Erythroblast (primary cell): ENCODE measurements around the gene OR5B17.
"Not testable (repeated sequence)": the region's sequence is repeated elsewhere in the genome, so short reads cannot be mapped to it uniquely, and the experiment has no call there.

Experiments used
- DNase-seq, 2 experiments: peaks; one replicate each; lab custom pipeline; 2025; lab: John Stamatoyannopoulos, UW
- GATA1 ChIP-seq: IDR thresholded peaks from 2 replicates; pipeline ENCODE4 v1.6.1; 2011; ENCODE audit warnings: low read depth, mild to moderate bottlenecking, control low read depth, low read length, moderate library complexity
- POLR2A ChIP-seq: IDR thresholded peaks from 2 replicates; pipeline ENCODE4 v1.6.1; 2011; ENCODE audit warnings: mild to moderate bottlenecking, low read length

Gene OR5B17

DNA sequence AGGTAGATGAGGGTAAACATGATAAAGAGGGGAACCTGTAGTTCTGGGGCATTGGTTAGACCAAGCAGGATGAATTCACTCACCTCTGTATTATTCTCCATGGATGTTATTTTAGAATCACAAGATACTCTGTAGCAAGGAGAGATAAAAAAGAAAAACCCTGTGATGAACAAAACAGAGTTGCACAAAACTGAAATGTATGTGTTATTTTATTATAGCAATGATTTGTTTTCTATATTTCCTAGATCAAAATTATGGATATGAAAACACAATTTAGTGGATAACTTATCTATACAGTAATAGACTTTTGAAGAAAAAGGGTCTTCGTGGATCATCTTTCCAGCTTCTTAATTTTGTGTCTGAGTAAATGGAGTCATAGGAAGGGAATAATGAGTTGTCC is at the start of gene OR5B17:
Gene OR5B17 (minus strand): TSS at position 101 of the 400 bp plus-strand sequence. CDS start 0 bp downstream, at position 101.
- TF ChIP-seq GATA1 (no peak), POLR2A (no peak)
- no peak for DNase-seq

DNA sequence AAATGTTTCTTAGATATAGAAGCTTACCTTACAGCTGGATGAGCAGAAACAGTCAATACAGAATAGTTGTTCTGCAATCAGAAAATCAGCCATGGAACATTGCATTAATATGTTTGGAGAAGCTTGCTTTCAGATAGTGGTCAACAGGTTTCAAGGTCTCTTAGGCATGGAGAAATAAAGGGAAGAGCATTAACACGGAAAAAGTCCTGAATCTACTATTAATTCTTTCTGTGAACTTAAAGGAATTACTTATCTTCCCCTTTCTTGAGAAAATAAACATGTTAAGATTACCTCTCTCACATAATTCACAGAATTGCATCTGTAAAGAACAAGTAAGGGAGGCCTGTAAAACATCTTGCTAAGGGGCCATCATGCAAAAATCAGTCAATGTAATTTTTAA is 47.9 kb upstream of the OR5B17 start, which contains the start of gene OR5B3:
Gene OR5B3 (minus strand): TSS at position 101 of the 400 bp plus-strand sequence. CDS start 3,465 bp downstream, outside the sequence.
- no peak for DNase-seq
- TF ChIP-seq GATA1 (no peak), POLR2A (no peak)

DNA sequence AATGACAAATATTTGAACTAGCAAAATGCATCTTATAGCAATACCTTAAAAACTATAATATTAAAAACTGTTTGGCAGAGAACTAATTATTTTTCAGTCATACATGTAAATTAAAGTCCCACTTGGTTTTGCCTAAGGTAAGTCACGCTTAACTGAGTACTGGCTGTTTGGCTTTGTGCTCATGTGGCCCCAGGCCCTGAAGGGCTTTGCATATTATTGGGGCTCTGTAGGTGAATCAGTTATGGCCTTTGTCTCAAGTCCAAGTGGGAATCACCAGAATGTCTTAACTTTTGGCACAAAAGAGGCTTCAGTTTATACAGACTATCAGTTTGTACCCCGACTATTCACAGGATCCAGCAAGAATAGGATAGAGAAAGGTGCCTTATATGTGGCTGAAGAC is 40.8 kb upstream of the OR5B17 start:
- not testable (repeated sequence) for DNase-seq

DNA sequence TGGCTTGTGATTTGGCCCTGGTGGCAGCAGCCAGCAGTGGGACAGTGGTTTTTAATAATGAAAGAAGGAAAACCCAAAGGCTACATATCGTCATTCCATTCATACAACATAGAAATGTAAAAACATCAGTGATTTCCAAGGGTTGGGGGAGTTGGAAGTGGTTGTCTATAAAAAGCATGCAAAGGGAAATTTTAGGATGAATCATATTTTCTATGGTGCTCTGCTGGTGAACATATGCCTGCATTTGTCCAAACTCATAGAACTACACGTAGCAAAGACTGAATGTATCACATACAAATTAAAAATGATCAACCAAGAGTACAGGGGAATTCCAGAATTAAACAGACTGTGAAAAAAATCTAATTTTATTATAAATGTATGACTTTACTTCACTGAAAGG is 36.7 kb upstream of the OR5B17 start:
- TF ChIP-seq GATA1, result no peak
- no peak for TF ChIP-seq POLR2A
- no peak for DNase-seq

DNA sequence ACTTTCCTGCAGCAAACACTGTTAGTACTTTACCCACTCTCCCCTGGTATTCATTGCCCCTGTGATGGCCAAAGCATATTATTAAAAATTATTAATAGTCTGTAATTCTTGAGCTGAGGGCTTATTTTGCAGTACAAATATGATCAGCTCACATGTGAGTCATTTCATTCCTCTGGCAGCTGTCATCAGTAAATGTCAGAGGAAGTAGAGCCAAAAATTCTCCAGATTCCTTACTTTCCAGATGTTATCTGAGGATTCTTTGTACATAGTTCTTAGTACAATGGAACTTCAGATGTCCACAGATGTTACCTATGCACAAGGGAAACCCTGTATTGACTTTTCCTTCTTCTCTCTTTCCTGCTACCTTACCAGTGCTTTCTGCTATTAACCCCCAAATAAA is 35.3 kb upstream of the OR5B17 start:
- TF ChIP-seq POLR2A (no peak), GATA1 (no peak)
- DNase-seq, result no peak

DNA sequence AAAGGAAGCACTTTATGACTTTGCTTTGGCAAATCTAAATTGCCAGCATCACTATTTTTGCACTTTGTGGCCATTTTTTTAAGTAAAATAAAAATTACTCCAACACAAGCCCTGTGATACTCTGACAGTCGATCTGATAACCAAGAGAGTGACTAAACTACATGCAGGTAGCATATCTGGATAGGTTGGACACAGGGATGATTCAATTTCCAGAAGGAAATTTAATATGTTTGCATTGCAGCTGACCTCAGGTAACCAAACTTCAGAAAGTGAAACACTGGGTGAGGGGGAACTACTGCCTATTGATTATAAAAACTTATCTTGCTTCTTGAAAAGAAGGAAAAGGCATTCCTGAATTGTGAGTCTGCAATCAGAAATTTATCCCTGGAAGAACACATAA is 33.9 kb upstream of the OR5B17 start:
- DNase-seq, result no peak
- TF ChIP-seq POLR2A (no peak), GATA1 (no peak)

DNA sequence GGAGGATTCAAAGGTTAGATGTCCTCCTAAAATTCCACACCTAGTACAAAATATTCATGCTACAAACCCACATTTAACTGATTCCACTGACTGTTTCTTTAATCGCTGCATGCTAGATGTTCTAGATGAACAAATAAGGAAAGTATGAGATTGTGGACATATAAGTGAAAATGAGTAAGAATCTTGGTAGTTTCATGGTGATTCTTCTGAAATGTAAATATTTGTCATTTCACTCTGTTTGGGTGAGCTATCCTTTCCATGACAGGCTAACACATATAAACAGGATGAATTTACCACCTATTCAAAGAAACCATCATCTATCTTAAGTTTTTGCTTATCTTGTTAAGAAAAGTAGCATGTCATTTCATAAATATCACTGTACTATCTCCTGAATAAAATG is 33.0 kb upstream of the OR5B17 start:
- TF ChIP-seq POLR2A, result no peak
- no peak for TF ChIP-seq GATA1
- no peak for DNase-seq

DNA sequence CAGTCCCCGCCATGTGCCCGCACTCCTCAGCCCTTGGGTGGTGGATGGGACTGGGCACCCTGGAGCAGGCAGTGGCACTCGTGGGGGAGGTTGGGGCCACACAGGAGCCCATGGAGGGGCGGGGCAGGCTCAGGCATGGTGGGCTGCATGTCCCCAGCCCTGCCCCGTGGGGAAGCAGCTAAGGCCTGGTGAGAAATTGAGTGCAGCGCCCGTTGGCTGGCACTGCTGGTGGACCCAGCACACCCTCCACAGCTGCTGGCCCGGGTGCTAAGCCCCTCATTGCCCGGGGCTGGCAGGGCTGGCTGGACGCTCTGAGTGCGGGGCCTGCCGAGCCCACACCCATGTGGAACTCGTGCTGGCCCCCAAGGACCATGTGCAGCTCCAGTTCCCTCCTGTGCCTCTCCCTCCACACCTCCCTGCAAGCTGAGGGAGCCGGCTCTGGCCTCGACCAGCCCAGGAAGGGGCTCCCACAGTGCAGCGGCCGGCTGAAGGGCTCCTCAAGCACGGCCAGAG is 31.7 kb upstream of the OR5B17 start:
- DNase-seq, result no peak

DNA sequence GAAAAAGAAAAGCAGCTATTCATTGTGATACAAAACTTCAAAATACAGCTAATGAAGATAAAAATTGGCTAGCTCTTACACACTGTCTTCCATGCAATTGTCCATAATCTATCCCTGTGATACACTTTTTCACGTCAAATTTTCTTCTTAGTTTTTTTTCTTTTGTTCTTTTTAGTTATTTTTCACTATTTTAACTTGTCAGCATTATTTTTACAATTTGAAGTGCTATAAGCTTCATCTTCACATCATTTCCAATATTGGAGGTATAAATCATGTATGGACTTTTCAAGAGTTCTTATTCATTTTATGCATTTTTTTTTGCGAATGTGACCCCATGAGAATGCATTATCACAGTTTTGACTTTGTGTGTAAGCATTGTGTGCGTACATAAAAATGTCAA is 4.1 kb downstream of the OR5B17 start:
- no peak for TF ChIP-seq POLR2A
- no peak for TF ChIP-seq GATA1
- no peak for DNase-seq

More for the DNA sequence above, 31.7 kb upstream of the OR5B17 start:
- TF ChIP-seq POLR2A (no peak), GATA1 (no peak)

DNA sequence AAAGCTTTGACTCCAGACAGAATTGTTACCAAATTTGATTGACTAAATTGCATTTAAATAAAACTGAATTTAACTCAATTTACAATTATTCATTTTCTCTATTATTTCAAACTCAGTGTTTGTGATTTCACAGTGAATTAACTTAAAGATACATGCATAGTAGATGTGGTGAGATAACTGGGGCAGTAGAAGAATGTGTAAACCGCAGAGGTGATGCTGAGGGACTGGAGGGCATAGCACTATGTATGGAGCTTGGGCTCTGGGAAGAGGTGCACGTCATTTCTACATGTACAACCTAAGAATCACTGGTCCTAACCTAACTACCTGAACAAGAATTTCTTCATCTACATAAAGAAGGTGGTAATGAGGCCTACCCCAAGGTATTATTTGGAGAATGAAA is 13.7 kb downstream of the OR5B17 start:
- DNase-seq, result no peak
- TF ChIP-seq POLR2A (no peak), GATA1 (no peak)

DNA sequence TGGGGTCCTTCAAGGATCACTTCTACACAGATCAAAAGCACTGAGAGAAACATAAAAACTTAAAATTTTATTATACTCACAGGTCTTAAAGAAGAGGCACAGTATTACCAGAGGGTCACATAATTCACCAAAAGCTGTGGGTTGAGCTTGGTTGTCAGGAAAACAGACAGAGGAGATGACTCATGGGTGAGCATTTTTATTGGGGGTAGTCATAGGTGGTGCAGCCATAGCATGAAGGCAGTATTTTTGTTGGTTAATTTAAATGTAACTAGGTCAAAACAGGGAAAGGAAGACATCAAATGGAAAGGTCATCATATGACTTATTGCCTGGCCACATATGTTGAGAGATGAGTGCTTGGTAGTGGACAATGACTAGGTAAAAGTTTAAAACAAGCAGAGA is 24.2 kb downstream of the OR5B17 start:
- DNase-seq, result no peak
- TF ChIP-seq POLR2A (no peak), GATA1 (no peak)

DNA sequence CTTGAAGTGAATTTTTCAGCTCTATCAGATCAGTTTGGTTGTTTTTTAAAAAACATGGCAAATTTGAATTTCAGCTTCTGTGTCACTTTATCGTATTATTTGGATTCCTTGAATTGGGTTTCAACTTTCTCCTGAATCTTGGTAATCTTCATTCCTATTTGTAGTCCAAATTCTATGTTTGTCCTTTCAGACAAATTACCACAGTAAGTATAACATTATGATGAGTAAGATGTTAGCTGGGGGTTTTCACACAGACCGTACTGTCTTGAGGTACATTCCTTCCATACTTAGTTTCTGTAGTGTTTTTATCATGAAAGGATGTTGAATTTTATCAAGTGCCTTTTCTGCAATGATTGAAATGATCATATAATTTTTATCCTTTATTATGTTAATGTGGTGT is 28.0 kb downstream of the OR5B17 start:
- no peak for DNase-seq
- TF ChIP-seq POLR2A, result no peak
- no peak for TF ChIP-seq GATA1

DNA sequence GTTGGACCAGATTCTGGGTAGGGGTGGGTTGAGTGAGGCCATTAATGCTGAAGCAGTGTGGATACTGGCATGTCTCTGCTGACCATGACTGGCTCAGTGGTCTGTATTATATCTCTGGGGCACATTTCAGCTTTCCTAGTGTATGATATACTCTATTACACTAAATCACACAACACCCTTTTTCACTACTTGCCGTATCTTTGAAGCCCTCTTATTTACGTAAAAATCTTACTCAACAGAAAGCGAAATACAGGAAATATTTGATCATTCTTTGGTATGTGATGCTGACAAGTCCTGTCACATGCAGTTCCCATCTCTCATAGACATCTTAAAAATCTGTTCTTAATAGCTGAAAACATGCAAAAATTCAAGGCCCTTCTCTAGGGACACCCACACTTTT is 40.3 kb downstream of the OR5B17 start:
- no peak for TF ChIP-seq GATA1
- no peak for TF ChIP-seq POLR2A
- no peak for DNase-seq

DNA sequence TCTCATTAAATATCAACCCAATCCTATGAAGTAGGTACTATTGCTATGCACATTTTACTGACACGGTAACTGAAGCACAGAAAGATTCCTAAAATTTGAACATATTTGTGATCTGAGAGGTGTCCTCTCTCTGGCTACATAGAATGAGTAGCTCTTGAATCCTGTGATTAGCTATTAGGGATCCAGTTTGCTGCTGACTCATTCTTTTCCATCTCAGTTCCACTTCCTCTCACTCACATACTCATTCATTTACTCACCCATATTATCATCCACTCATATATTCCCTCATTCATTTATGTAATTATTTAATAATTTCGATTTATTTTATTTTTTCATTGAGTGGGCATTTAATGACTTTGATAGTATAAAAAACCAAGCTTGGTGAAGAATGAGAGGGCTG is 42.7 kb downstream of the OR5B17 start:
- no peak for DNase-seq
- TF ChIP-seq GATA1 (no peak), POLR2A (no peak)
